CMK (cell line): ENCODE data around the gene TSEN15.

Experiments used
- DNase-seq: peaks from one replicate; pipeline ENCODE4 v3.0.0-alpha.2; 2010; ENCODE audit warnings: low read depth

The TSEN15 gene

DNA sequence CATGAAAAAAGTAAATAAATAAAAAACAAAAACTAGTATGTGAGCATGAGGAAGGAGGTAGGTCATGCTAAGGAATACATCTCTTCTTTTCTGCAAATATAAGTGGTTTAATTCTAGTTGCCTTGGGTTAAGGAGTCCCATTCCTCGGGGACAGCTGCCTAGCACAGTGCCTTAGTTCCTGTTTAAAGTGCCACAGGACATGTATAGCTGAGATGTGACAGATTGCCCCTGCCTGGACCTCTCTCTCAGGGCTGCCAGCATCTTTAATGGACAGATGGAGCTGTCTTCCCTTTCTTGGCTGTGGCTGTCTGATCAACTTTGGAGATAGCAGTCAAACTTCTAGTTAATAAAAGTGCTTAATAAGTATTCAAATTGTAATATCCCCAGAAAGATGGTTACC is 50.0 kb downstream of the TSEN15 start:
- peak; percentile 25 for DNase-seq

DNA sequence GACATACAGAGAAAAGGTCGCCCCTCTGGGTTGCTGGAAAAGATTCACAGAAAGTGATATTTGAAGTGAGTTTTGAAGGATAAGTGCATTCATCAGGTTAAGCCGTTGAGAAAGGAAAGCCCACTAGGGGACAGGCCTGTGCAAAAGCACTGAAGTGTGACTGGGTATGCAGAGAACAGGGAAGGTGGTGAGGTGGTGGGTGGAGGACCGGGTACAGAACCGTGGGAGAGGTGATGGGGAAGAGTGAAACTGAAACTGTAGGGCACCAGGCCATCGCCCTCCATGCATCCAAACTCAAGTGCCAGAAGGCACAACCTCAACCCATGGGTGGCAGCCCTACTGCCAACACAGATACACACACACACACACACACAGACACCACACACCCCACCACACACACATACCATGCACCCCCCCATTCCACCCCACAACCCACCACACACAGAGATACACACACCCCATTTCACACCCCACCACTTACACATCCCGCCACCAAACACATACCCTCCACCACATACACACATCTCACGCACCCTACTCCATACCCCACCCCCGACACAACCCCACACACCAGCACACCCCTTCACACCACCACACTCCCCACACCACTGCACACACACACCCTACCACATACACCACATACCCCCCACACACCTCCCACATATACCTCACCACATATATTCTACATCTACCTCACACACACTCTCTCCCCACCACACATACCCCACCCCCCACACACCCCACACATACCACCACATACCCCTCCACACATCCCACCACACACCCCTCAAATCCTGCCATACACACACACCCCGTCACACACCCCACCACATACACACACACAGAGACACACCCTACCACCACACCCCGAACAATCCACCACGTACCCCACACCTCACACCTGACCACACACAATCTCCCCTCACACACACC is 59.0 kb downstream of the TSEN15 start:
- no peak for DNase-seq

DNA sequence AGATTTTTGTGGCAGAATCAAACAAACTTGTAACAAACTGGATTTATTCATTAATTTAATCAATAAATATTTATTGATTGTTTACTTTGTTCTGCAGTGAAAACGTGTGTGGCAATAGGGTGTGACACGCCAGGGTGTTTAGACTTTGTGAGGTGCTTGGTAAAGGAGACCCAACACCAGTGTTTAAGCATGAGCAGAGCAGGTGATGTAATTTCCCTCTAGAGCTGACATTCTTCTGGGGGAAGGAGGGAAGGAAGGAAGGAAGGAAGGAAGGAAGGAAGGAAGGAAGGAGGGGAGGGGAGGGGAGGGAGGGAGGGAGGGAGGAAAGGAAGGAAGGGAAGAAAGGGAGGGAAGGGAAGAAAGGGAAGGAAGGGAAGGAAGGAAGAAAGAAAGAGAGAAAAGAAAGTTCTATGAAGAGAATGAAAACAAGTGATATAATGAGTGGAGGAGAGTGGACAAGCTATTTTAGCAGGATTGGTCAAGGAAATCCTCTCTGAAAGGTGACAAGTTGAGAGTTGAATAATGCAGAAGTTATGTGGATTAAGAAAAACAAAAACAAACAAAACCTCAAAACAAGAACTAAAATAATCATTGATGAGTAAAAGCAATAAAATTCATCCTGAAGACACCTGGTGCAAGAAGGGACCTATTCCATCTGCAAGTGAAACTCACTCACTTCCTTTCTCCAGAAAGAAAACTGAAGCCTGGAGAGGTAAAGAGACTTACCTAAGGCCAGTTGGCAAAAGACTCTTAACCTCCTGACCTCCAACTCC is 60.8 kb downstream of the TSEN15 start:
- DNase-seq: no peak

DNA sequence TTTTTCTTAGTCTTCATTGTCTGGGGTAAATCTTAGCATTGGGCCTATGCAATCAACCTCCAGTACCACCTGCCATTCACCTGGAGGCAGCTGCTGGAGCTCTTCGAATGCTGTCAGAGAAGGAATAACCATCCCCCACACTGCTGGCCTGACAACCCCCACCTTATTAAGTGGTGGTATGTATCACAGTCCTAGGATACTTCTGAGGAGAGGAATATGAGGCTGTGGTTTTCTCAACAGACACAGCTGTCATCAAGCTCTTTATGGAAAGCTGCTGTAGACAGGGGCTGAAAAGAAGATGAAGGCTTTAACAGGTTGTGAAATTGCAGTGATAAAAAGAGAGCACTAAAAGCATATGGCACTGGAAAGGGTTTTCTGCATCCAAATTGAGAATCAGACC is 61.7 kb downstream of the TSEN15 start:
- no peak for DNase-seq

DNA sequence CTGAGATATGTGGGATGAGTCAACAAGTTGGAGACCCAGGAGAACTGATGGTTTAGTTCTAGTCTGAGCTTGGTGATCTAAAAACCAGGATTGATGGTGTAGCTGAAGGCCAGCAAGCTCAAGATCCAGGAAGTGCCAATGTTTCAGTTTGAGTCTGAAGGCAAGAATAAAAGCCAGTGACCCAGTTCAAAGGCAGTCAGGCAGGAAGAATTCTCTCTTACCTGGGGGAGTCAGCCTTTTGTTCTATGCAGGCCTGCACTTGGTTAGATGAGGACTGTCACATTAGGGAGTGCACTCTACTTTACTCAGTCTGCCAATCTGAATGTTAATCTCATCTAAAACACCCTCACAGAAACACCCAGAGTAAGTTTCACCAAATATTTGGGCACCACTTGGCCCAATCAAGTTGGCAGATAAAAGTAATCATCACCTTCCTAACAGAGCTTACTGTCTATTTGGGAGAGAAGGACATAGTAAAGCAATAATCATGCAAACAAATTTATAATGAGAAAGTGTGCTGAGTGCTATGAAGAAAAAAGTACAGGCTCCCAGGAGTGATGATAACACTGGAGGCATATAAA is 63.4 kb downstream of the TSEN15 start:
- no peak for DNase-seq

DNA sequence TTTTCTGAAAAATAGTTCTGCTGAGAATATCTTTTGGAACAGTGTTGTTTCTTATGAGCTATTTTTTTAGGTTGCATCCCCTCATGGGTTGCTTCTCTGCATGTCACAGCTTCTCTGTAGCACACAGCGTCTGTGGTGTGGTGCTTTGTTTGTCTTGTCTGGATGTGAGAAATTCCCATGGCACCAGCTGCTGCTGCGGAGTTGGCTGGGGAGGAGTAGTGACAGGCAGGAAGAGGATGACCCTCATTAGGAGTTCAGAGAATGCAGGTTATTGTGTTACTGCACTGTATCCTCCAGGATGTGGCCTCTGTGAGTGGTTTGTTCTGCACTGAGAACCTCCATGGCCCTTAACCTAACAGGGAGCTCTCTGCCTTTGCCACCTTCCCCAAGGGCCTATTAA is 64.8 kb downstream of the TSEN15 start:
- DNase-seq: no peak

DNA sequence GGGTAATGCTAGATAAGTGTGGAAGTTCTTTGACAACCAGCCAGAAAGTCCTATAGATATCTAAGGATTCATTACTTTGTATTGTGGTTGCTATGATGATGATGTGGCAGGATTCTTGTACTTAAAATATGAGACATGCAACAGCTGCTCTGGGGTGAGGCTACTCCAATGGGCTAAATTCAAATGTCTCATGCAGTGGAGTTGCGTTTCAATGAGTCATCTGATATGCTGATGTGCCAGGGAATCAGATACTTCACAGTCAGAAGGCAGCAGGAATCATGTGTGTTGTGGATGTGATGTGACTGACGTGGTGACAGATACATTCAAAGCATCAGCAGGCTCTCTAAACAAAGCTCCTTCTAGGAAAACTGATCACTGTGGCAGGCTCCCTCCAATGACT is 66.5 kb downstream of the TSEN15 start:
- no peak for DNase-seq
